Activated T-cell treated with anti-CD3 and anti-CD28 coated beads, Interleukin-2, amount 50 U/mL, for 24 hours (primary cell): ENCODE results near the gene TRIO.

Source experiments
- DNase-seq: peaks from one replicate; pipeline ENCODE4 v3.0.0-alpha.2; 2020
- H3K27ac Mint-ChIP-seq: 2 replicates; pipeline ENCODE4 v1.8.0; 2020; ENCODE audit warnings: mild to moderate bottlenecking, mixed read lengths
- H3K27me3 Mint-ChIP-seq: 2 replicates; pipeline ENCODE4 v1.8.0; 2020; ENCODE audit warnings: mixed read lengths
- H3K36me3 Mint-ChIP-seq: 2 replicates; pipeline ENCODE4 v1.8.0; 2020; ENCODE audit warnings: low read depth, mixed read lengths
- H3K4me1 Mint-ChIP-seq: 2 replicates; pipeline ENCODE4 v1.8.0; 2020; ENCODE audit warnings: low read depth, mixed read lengths
- H3K4me3 Mint-ChIP-seq: 2 replicates; pipeline ENCODE4 v1.8.0; 2020; ENCODE audit warnings: mild to moderate bottlenecking, moderate library complexity, mixed read lengths
- H3K9me3 Mint-ChIP-seq: 2 replicates; pipeline ENCODE4 v1.8.0; 2020; ENCODE audit warnings: mixed read lengths

Gene TRIO

GRCh38 chr5:14444161-14444560 is 301.0 kb downstream of the TRIO start:
- no peaks in the 10 kb centered on the region for H3K9me3 Mint-ChIP-seq
- H3K27ac Mint-ChIP-seq: no peak overlapping the region
- no peak for DNase-seq
- H3K4me3 Mint-ChIP-seq: no peak overlapping the region
- no peaks in the 10 kb centered on the region for H3K27me3 Mint-ChIP-seq
- H3K4me1 Mint-ChIP-seq: peaks cover 1% of the 10 kb centered on the region
- no peaks in the 10 kb centered on the region for H3K36me3 Mint-ChIP-seq

GRCh38 chr5:14445013-14445412 is 301.9 kb downstream of the TRIO start:
- no peak for DNase-seq
- H3K27ac Mint-ChIP-seq: no peak overlapping the region

GRCh38 chr5:14445576-14446290 is 302.6 kb downstream of the TRIO start:
- H3K9me3 Mint-ChIP-seq: no peaks in the 10 kb centered on the region
- H3K27me3 Mint-ChIP-seq: no peaks in the 10 kb centered on the region
- H3K4me1 Mint-ChIP-seq: peaks cover 7% of the 10 kb centered on the region
- H3K27ac Mint-ChIP-seq: no peak overlapping the region
- no peaks in the 10 kb centered on the region for H3K36me3 Mint-ChIP-seq
- H3K4me3 Mint-ChIP-seq: no peak overlapping the region
- DNase-seq: no peak

More at GRCh38 chr5:14445013-14445412, 301.9 kb downstream of the TRIO start:
- no peaks in the 10 kb centered on the region for H3K27me3 Mint-ChIP-seq
- peaks cover 5% of the 10 kb centered on the region for H3K4me1 Mint-ChIP-seq
- no peak overlapping the region for H3K4me3 Mint-ChIP-seq
- H3K9me3 Mint-ChIP-seq: no peaks in the 10 kb centered on the region
- no peaks in the 10 kb centered on the region for H3K36me3 Mint-ChIP-seq

DNA sequence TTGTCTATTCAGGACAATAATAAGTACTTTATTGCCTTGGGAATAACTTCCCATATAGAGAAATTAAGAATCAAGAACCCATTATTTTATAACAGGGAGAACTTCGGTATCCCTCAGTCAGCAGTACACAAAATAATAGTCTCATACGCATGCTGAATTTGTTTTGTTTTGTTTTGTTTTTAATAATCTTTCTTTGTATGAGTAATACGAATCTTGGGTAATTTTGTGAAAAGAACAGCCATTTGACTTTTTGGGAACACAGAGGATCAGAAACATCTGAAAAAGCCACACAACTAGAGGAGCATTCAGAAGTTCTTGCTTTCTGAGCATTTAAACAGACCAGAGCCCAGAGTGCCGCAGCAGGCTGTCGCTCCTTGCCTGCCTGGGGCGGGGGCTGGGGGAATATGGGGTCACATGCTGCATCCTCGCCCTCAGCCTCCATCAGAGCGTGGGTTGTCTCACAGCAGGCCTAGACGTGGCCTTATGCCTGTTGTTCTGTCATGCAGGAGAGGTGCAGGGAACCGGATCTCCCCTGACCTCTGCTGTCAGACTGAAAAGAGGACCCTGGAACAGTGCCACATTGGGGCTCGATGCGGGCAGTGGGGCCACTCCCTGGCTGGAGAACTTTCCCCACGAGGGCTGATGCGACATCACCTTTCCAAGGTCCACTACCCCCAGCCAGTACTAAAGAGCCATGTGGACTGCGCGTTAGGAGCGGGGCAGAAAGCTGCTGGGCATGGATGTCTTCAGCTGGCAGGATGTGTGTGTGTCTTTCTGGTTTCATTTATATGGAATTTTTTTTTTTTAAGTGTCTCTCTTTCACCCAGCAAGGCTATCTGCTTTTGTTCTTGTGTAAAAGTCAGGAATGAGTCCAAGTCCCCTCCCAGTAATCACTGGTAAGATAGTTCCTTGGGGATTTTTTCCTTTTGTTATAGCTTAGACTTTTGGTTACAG is 305.1 kb downstream of the TRIO start:
- no peak for DNase-seq
- H3K9me3 Mint-ChIP-seq: no peaks in the 10 kb centered on the region
- H3K27ac Mint-ChIP-seq: no peak overlapping the region
- no peaks in the 10 kb centered on the region for H3K27me3 Mint-ChIP-seq
- no peaks in the 10 kb centered on the region for H3K36me3 Mint-ChIP-seq
- H3K4me3 Mint-ChIP-seq: no peak overlapping the region
- peaks cover 8% of the 10 kb centered on the region for H3K4me1 Mint-ChIP-seq

DNA sequence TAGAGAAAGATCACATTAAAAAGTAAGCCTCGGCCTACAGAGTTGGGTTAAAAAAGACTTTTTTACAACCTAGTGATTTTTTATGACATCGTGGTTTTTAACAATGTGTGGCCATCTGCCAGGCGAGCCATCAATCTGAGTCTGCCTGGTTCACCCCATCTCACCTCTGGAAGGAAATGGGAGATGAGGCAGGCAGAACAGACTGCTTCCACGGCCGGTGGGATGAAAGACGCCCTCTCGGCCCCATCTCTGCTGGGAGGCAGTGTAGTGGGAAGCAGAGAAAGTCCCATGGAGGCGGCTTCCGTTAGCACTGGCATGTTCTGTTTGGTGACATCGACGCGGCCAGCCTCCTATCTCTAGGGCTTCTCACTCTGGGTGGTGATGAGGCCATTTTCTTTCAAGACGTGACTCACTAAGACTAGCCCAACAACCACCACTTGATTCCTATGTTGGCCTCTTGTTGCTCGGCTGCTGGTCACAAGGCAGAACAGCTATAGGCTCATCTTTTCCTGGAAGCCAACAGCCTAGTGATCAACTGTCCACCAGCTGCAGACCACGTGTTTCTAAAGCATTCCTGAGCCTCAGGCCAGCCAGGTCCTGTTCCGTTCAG is 306.0 kb downstream of the TRIO start:
- DNase-seq: no peak

DNA sequence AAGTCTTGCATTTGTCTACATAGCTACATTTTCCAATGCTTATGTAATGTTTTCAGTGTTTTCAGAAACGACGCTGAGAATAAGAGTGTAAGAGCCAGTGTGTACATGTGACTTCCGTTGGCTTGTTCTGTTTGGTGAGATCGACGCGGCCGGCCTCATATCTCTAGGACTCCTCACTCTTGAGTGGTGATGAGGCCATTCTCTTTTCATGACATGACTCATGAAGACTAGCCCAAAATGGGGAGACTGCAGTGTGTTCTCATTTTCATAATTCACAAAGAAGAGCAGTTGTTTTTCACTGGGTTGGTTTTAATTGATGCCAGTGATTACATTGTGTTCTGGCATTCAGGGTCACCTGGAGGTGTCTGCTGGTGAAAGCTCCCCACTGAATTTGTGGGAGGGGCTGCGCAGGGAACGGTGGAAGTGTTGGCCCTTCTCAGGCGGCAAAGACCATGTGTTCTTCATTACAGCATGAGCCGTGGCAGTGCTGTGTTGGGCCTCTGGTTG is 306.9 kb downstream of the TRIO start:
- no peaks in the 10 kb centered on the region for H3K36me3 Mint-ChIP-seq
- no peaks in the 10 kb centered on the region for H3K27me3 Mint-ChIP-seq
- H3K27ac Mint-ChIP-seq: no peak overlapping the region
- no peak for DNase-seq
- peaks cover 8% of the 10 kb centered on the region for H3K4me1 Mint-ChIP-seq
- H3K9me3 Mint-ChIP-seq: peaks cover 4% of the 10 kb centered on the region
- H3K4me3 Mint-ChIP-seq: no peak overlapping the region

More for the DNA sequence above, 306.0 kb downstream of the TRIO start:
- Mint-ChIP-seq H3K36me3 (no peaks in the 10 kb centered on the region), H3K9me3 (no peaks in the 10 kb centered on the region), H3K4me1 (peaks cover 8% of the 10 kb centered on the region), H3K27me3 (no peaks in the 10 kb centered on the region), H3K27ac (no peak overlapping the region), H3K4me3 (no peak overlapping the region)

GRCh38 chr5:14450742-14451141 is 307.6 kb downstream of the TRIO start:
- H3K27me3 Mint-ChIP-seq: no peaks in the 10 kb centered on the region
- no peak overlapping the region for H3K4me3 Mint-ChIP-seq
- H3K9me3 Mint-ChIP-seq: peaks cover 6% of the 10 kb centered on the region
- H3K36me3 Mint-ChIP-seq: no peaks in the 10 kb centered on the region
- peaks cover 8% of the 10 kb centered on the region for H3K4me1 Mint-ChIP-seq
- no peak overlapping the region for H3K27ac Mint-ChIP-seq
- DNase-seq: no peak

GRCh38 chr5:14451871-14452270 is 308.7 kb downstream of the TRIO start:
- H3K27ac Mint-ChIP-seq: no peak overlapping the region
- H3K4me3 Mint-ChIP-seq: no peak overlapping the region

GRCh38 chr5:14452685-14453454 is 309.7 kb downstream of the TRIO start:
- H3K27me3 Mint-ChIP-seq: no peaks in the 10 kb centered on the region
- no peaks in the 10 kb centered on the region for H3K36me3 Mint-ChIP-seq
- no peak overlapping the region for H3K4me3 Mint-ChIP-seq
- H3K4me1 Mint-ChIP-seq: peaks cover 8% of the 10 kb centered on the region
- DNase-seq: no peak
- peaks cover 6% of the 10 kb centered on the region for H3K9me3 Mint-ChIP-seq
- no peak overlapping the region for H3K27ac Mint-ChIP-seq

More at GRCh38 chr5:14451871-14452270, 308.7 kb downstream of the TRIO start:
- Mint-ChIP-seq H3K27me3 (no peaks in the 10 kb centered on the region), H3K9me3 (peaks cover 6% of the 10 kb centered on the region), H3K4me1 (peaks cover 8% of the 10 kb centered on the region), H3K36me3 (no peaks in the 10 kb centered on the region)
- no peak for DNase-seq

DNA sequence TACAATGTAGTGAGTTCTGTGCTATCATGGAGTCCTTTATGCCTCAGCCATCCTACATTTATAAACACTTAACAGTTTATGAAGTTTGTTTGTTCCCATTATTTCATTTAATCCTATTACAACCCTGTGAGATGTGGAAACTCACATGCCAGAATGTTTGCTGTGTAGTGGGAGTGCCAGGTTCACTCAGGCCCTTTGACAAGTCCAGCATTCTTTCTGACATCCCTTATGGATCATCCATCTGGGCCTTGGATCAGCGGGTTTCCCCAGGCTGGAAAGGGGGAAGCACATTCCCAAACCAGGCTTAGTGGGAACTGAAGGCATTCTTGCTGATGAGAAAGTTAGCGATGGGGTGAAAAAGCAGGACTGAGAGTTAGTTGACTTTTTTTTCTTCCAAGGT is 310.3 kb downstream of the TRIO start:
- Mint-ChIP-seq H3K9me3 (peaks cover 6% of the 10 kb centered on the region), H3K4me1 (peaks cover 7% of the 10 kb centered on the region)
- no peak for DNase-seq

DNA sequence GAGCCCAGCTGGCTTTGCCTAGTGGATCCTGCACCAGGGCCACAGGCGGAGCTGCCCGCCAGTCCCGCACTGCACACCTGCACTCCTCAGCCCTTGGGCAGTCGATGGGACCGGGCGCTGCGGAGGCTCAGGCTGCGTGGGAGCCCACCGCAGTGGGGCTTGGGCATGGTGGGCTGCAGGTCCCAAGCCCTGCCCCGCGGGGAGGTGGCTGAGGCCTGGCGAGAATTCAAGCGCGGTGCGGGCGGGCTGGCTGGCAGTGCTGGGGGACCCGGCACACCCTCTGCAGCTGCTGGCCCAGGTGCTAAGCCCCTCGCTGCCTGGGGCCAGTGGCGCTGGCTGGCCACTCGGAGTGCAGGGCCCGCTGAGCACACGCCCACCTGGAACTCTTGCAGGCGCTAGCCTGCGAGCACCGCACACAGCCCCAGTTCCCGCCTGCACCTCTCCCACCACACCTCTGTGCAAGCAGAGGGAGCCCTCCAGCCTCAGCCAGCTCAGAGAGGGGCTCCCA is 312.7 kb downstream of the TRIO start:
- Mint-ChIP-seq H3K27ac (no peak overlapping the region), H3K4me3 (no peak overlapping the region), H3K4me1 (peaks cover 1% of the 10 kb centered on the region), H3K36me3 (no peaks in the 10 kb centered on the region), H3K27me3 (no peaks in the 10 kb centered on the region), H3K9me3 (peaks cover 6% of the 10 kb centered on the region)
- no peak for DNase-seq

More for the DNA sequence above, 310.3 kb downstream of the TRIO start:
- no peaks in the 10 kb centered on the region for H3K27me3 Mint-ChIP-seq
- H3K27ac Mint-ChIP-seq: no peak overlapping the region
- no peaks in the 10 kb centered on the region for H3K36me3 Mint-ChIP-seq
- H3K4me3 Mint-ChIP-seq: no peak overlapping the region

- H3K36me3 Mint-ChIP-seq: no peaks in the 10 kb centered on the region
- H3K27ac Mint-ChIP-seq: no peak overlapping the region
- no peaks in the 10 kb centered on the region for H3K27me3 Mint-ChIP-seq
- H3K9me3 Mint-ChIP-seq: peaks cover 6% of the 10 kb centered on the region
- H3K4me1 Mint-ChIP-seq: no peaks in the 10 kb centered on the region
- no peak for DNase-seq
- H3K4me3 Mint-ChIP-seq: no peak overlapping the region
Observed at GRCh38 chr5:14457476-14457875, 314.3 kb downstream of the TRIO start.

GRCh38 chr5:14458414-14458813 is 315.3 kb downstream of the TRIO start:
- H3K27me3 Mint-ChIP-seq: no peaks in the 10 kb centered on the region
- no peak overlapping the region for H3K27ac Mint-ChIP-seq
- no peak for DNase-seq
- no peak overlapping the region for H3K4me3 Mint-ChIP-seq
- H3K36me3 Mint-ChIP-seq: no peaks in the 10 kb centered on the region
- H3K4me1 Mint-ChIP-seq: no peaks in the 10 kb centered on the region
- peaks cover 6% of the 10 kb centered on the region for H3K9me3 Mint-ChIP-seq
